GM21423 (cell line): ENCODE data around the gene PITPNM1.

ENCODE experiments used
- ATAC-seq: cut with Tn5 transposase; IDR thresholded peaks from one replicate; pipeline ENCODE4 v1.9.1; 2021; ENCODE audit warnings: mild to moderate bottlenecking, moderate library complexity; ENCODE audit not compliant: unreplicated experiment

PITPNM1 gene

DNA sequence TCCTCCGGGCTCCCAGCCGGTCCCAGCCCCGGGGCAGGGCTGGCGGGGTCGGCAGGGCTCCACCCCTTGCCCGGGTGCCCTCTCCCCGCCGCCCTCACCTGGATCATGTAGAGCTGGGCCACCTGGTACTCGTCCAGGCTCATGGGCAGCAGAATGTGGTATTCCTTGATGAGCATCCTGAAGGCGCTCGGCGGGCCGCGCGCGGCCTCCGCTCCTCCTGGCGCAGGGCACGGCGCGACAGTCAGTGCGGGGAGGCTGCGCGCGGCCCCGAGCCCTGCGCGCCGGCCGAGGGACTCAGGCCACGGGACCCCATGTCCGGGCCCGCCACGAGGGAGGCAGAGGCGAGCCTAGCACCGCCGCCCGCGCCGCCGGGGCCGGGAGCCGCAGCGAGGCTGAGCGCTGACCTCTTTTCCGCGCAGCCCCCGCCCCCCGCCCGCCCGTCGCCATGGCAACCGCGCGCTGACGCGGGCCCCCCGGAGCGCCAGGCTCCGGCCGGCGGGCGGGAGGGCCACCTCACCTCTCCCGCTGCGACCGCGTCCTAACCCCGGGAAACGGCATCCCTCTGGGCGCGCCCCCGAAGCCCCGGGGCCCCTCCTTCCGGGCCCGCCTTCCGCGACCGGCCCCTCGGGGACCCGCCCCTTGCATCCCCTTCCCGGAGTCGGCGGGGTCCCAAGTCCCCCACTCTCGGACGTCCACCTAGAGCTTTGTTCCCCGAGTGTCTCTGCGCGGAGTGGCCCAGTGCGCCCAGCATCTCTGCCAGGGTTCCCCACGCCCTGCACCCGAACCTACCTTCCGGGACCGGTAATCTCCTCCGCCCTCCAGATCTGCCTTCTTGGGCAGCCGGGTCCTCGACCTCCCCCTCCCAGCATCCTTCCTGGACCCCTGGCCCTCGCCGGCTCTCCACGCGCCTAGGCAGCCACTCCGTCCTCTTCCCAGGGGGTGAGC lies 886 bp downstream of the PITPNM1 start:
- ATAC-seq = no peak

- no peak for ATAC-seq
Observed at GRCh38 chr11:67503119-67504004, 1.8 kb downstream of the PITPNM1 start.

GRCh38 chr11:67502328-67502979 lies 2.7 kb downstream of the PITPNM1 start:
- no peak for ATAC-seq

DNA sequence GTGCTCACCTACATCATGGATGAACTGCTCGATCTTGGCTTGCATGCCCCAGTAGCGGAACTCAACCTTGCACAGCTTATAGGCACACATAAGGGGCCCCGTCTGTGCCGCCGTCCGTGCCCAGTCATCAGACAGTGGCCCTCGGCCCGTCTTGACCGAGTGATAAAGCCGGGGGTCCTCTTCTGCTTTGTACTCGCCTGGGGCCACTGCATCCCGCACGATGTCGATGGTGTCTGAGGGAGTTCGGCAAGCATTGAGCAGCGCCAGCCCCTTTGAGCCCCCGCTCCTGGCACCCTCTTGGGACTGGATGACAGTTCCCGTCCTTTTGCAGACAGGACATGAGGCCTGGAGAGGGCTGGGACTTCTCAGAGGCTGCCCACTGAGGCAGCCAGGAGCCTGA lies 3.3 kb downstream of the PITPNM1 start:
- no peak for ATAC-seq

DNA sequence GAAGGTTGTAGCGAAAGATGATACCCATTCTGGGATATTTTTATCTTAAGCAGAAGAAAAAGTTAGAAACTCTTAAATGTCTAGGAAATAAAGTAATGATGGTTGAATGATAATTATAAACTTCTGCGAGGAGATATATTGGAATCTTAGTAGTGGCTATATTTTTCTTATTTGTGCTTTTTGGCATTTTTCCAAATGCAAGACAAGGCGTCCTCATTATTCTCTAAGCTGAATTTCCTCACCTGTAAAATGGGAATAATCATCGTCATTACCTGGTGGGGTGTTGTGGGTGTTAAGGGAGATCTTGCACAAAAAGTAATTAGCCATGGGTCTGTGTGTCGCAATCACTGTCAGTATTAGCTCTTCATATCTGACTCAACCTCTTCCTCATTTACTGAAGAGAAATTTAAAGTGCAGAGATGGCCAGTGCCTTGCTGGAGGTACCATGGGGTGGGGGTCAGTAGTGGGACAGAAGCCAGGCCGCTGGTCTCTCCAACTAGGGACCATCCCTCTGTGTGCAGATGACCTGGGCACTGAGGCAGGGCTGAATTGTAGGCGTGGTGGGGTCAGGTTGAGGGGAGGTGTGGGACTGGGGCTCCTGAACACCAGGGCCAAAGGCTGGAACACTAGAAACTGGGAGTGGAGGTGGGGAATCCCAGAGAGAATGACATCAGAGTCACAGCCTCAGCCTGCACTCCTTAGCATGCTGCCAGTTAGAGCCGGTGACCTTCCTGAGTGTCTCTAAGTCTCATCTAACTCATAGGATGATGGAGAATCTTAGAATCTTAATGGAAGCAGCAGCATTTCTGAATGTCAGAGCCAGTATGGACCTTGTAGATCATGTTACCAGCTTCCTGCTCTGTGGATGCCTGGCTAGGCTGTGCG lies 4.1 kb downstream of the PITPNM1 start:
- no peak for ATAC-seq

DNA sequence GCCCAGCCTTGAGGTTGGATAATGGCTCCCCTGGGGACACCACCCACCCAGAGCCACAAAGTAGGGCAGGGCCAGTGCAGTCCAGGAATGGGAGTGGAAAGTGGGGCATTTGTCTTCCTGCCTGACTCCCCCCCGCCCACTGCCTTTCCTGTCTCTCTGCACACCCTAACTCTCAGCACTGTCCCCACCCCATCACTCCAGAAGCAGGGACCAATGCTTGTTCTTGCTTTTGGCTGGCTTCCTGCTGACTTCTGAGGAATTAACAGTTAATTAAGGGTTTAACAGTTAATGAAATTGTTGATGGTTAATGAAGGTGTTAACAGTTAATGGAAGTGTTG lies 4.7 kb downstream of the PITPNM1 start:
- no peak for ATAC-seq

DNA sequence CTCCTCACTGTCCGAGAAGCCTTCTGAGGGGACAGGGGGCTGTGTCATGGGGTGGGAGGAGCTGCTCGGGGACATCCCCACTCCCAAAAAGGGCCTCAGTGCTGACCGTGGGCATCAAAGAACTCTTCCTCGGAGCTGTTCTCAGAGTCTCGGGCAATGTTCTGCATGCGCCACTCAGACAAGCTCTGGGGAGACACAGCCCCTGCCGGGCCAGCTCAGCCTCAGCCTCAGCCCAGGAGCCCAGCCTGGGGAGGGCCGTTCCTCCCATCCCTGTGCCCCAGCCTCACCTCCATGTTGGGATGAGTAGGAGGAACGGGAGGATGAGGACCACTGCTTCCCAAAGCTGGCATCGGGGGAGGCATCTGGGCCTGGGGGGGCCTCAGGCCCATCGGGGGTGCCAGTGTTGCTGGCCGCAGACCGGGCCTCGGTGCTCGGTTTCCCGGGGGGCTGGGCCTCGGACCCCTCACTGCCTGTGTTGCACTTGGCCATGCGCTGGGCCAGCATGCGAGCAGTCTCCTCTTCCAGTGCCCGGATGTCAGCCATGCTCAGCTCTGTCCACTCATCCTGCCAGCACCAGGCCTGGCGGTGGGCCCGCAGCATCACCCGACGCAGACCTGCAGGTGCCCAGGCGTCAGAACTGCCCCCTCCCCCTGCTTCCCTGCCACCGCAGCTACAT lies 5.2 kb downstream of the PITPNM1 start:
- no peak for ATAC-seq

GRCh38 chr11:67498544-67498972 lies 6.6 kb downstream of the PITPNM1 start:
- ATAC-seq = no peak

GRCh38 chr11:67497656-67498291 lies 7.4 kb downstream of the PITPNM1 start:
- no peak for ATAC-seq

- no peak for ATAC-seq
Observed at GRCh38 chr11:67496113-67496512, 9.1 kb downstream of the PITPNM1 start.

DNA sequence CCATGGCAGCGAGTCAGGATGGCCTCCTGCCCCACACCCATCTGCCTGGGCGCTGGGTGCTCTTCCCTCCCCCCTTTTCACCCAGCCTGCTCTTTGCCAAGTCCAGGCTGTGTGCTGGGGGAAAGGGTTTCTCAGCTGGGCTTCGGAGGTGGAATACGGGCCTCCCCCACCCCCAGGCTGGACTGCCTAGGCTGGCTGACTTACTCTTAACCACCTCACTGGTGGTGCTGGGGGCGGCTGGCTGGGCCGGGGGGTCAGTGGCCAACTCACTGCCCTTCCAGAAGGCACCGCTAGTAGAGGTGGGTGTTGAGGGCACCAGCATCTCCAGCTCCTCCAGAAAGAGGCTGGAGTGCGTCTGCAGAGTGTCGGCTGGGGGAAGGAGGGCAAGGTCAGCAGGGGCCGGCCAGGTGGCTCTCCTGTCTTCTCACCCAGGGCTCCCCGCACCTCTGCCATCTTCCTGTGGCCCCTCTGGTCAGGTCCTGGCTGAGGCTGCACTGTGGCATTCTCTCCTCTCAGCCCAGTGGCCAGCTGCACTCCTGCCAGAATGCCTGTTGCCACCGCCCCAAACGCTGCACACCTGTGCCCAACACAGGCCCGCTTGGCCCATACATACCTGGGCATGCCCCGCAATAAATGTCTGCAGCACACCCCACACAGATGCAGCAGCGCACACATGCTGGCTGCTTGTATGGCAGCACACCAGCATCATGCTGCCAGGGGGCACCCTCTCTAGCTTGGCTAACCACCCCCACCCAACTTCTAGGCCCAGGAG lies 9.7 kb downstream of the PITPNM1 start:
- ATAC-seq = no peak

GRCh38 chr11:67494371-67495233 lies 10.6 kb downstream of the PITPNM1 start:
- ATAC-seq = no peak

DNA sequence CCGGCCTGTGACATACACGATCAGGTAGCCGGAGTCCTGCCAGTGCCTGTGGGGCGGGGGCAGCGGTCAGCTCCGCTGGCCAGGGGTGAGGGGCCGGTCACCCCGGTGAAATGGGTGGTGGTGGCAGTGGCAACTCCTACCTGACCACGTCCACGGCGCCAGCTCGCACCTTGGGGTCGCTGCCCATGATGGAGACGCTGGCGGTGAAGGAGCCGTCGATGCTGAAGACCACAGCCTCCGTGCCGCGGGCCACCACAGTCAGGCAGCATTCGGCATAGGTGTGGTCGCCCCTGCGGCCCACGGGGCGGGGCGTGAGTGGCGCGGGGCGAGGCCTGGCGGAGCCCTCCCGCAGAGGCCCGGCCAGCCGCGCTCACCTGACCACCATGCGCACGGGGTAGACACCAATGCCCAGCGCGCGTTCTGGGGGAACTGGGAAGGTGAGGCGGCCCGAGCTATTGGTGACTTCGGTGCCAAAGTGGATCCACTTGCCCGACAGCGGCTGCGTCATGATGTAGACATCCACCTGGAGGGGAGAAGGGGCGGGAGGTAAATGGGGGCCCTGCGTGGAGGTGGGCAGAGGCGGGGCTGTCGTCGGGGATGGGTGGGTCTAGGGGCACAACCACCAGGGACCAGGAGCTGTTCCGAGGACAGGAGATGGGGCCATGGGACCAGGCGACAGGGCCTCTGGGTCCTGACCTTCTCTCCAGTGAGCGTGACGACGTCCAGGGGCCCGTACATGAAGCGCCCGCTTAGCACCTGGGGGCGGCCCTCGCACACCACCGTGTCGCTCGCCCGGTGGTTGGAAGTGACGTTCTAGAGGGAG lies 11.4 kb downstream of the PITPNM1 start:
- no peak for ATAC-seq

DNA sequence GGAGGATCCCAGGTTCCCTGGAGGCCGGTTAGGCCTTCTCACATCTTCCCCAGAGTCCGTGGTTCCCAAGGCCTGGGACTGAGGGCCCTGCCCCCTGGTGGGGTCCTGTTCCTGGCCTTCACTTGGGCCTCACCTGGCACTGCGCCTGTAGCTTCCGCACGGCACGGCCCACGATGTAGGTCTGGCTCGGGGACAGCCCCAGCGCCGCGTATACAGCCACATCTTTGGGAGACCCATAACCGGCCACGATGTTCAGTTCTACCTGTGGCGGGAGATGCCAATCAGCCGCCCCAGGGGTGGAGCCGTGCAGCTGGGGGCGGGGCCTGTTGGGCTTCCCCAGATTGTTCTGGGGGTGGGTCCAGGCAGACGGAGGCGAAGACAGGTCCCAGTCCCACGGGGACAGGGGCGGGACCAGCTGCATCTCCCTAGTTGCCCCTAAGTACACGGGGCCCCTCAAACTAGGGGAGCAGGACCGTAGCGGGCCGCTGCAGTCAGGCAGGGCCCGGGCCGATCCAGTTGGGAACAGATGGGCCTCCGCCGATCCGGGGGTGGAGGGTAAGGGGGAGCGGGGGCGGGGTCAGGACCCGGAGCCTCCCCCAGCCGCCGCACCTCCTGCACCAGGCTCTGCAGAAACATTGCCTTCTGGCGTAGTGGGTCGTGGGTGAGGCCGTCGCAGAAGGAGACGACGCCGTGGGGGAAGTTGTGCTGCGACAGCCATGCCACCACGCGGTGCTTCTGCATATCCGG lies 12.2 kb downstream of the PITPNM1 start:
- no peak for ATAC-seq

DNA sequence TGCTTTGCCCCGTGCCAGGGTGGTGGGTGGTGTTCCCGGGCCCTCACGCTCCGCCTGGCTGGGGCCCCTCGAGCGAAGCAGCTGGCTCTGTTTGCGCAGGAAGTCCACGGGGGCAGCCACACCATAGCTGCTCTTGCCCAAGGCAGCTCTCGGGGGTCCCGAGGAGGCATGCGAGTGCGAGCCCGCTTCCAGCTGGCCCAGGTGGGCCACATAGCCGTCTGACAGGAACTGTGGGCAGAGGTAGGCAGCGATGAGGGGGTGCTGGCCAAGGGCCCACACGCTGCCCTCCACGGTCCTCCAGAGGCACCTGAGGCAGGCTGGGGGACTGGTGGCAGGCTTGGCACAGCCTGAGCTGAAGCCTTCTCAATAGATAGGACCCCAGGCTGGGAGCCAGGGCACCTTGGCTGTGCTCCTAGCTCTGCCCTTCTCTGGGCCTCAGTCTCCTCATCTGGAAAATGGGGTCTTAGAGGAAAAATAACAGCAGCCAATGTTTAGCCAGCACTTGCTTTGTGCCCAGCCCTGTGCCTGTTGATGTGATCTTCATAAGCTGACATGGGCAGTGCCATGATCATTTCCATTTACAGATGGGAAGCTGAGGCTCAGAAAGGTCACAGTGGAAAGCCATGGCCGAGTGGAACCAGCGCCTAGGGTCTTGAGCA lies 13.0 kb downstream of the PITPNM1 start:
- ATAC-seq = no peak
